ENCODE measurements around the gene COX4I1. TPM values are rescaled to one million over a fixed set of nuclear protein-coding genes. Genes with fewer than 3 reads are reported as not detected.

COX4I1 gene
- 201 TPM for total RNA-seq

- peak; percentile 89 for DNase-seq
Observed at GRCh38 chr16:85799497-85800320, at the start of gene COX4I1, which contains the start of gene EMC8. Gene COX4I1 (plus strand): TSS chr16:85799695. CDS start chr16:85801206, 1,511 bp downstream. Gene EMC8 (minus strand): TSS chr16:85799544. CDS start chr16:85799295, 249 bp downstream.

GRCh38 chr16:85749771-85750145, 49.7 kb upstream of the COX4I1 start:
- DNase-seq: no peak

- no peak for DNase-seq
Observed at GRCh38 chr16:85750146-85750826, 49.2 kb upstream of the COX4I1 start.

GRCh38 chr16:85750827-85751697, 48.4 kb upstream of the COX4I1 start, which contains the start of gene C16orf74:
Gene C16orf74 (minus strand): TSS chr16:85751096. CDS start chr16:85735217, 15,879 bp downstream.
- no peak for DNase-seq

GRCh38 chr16:85751698-85752501, 47.6 kb upstream of the COX4I1 start:
- no peak for DNase-seq

- no peak for DNase-seq
Observed at GRCh38 chr16:85752511-85753420, 46.7 kb upstream of the COX4I1 start.

- no peak for DNase-seq
Observed at GRCh38 chr16:85753559-85753958, 45.9 kb upstream of the COX4I1 start.

- no peak for DNase-seq
Observed at GRCh38 chr16:85753976-85754375, 45.5 kb upstream of the COX4I1 start.

GRCh38 chr16:85754413-85754812, 45.1 kb upstream of the COX4I1 start:
- no peak for DNase-seq

- no peak for DNase-seq
Observed at GRCh38 chr16:85755929-85756768, 43.3 kb upstream of the COX4I1 start.

GRCh38 chr16:85757341-85757822, 42.1 kb upstream of the COX4I1 start:
- DNase-seq: no peak

- no peak for DNase-seq
Observed at GRCh38 chr16:85759136-85759535, 40.4 kb upstream of the COX4I1 start.

- DNase-seq: no peak
Observed at GRCh38 chr16:85759631-85760419, 39.7 kb upstream of the COX4I1 start.

- no peak for DNase-seq
Observed at GRCh38 chr16:85761861-85762260, 37.6 kb upstream of the COX4I1 start.

- DNase-seq: no peak
Observed at GRCh38 chr16:85762970-85763369, 36.5 kb upstream of the COX4I1 start.

GRCh38 chr16:85763616-85764015, 35.9 kb upstream of the COX4I1 start:
- no peak for DNase-seq

GRCh38 chr16:85765211-85765610, 34.3 kb upstream of the COX4I1 start:
- DNase-seq: no peak

GRCh38 chr16:85765767-85766166, 33.7 kb upstream of the COX4I1 start:
- DNase-seq: no peak

GRCh38 chr16:85767531-85767930, 32.0 kb upstream of the COX4I1 start:
- no peak for DNase-seq

All from occipital lobe (tissue), 2 donors.